Measurements from ENCODE around the gene SEC14L1.
A peak's percentile ranks its signal among the peaks of the same experiment; 100 is the strongest.

Gene SEC14L1

GRCh38 chr17:77095461-77095860 is 45.3 kb upstream of the SEC14L1 start:
- TF ChIP-seq ZNF202 (tag by site-specific recombination; IDR thresholded peaks at IDR 0.05; ENCODE audit: borderline replicate concordance) (no peak), SP3 (tag by site-specific recombination; IDR thresholded peaks at IDR 0.05) (no peak), ZNF513 (tag by site-specific recombination; IDR thresholded peaks at IDR 0.05) (no peak), ZNF792 (tag by site-specific recombination; IDR thresholded peaks at IDR 0.05) (no peak), ATF2 (tag by site-specific recombination; IDR thresholded peaks at IDR 0.05; ENCODE audit: low read depth) (no peak), REPIN1 (tag by site-specific recombination; IDR thresholded peaks at IDR 0.05; ENCODE audit: low read depth) (no peak), ZNF394 (tag by site-specific recombination; IDR thresholded peaks at IDR 0.05; ENCODE audit: borderline replicate concordance) (no peak), ZNF274 (IDR thresholded peaks at IDR 0.05; ENCODE audit: low read length) (no peak), ZNF274 (tag by site-specific recombination; IDR thresholded peaks at IDR 0.05; ENCODE audit: borderline replicate concordance) (no peak), PRDM2 (tag by site-specific recombination; IDR thresholded peaks at IDR 0.05; ENCODE audit: borderline replicate concordance) (no peak), ZNF585B (tag by site-specific recombination; IDR thresholded peaks at IDR 0.05) (no peak), ZNF248 (tag by site-specific recombination; IDR thresholded peaks at IDR 0.05) (no peak), ZNF26 (tag by site-specific recombination; IDR thresholded peaks at IDR 0.05) (no peak), ZEB2 (tag by site-specific recombination; IDR thresholded peaks at IDR 0.05) (no peak), ZNF580 (tag by site-specific recombination; IDR thresholded peaks at IDR 0.05) (no peak), ZNF530 (tag by site-specific recombination; IDR thresholded peaks at IDR 0.05; ENCODE audit: low read depth) (no peak), ZNF561 (tag by site-specific recombination; IDR thresholded peaks at IDR 0.05; ENCODE audit: borderline replicate concordance) (no peak), ZNF324 (tag by site-specific recombination; IDR thresholded peaks at IDR 0.05) (no peak), INSM2 (tag by site-specific recombination; IDR thresholded peaks at IDR 0.05) (no peak)
- Histone ChIP-seq H3K9me3 (ENCODE audit: control insufficient read depth, insufficient read depth, low read depth, low read length) (no peaks in the 10 kb centered on the region), H3K27ac (ENCODE audit: extremely low read depth, low read depth, low read length) (peak overlapping the region; percentile 44; the same call in 1 of the 2 replicates), H3K36me3 (ENCODE audit: control insufficient read depth in 2 of 2, insufficient read depth in 1 of 2, low read length in 2 of 2) (peaks cover 47 to 79% of the 10 kb centered on the region in 2 experiments), H3K4me3 (ENCODE audit: low read depth, low read length) (no peak overlapping the region), H3K4me1 (ENCODE audit: control insufficient read depth, insufficient read depth, low read length) (no peaks in the 10 kb centered on the region)
- POLR2A ChIA-PET = interaction anchor here (0.6 to 0.9 kb wide), 3 partner anchors 23 to 45 kb away, joined by 3 to 4 read pairs (median 3); partner anchors contain the start of gene SEC14L1
- CTCF ChIA-PET = interaction anchor here (0.6 to 1.4 kb wide), 3 partner anchors 9 to 72 kb away, joined by 3 to 4 read pairs (median 3); no protein-coding TSS in a partner anchor
